ENCODE data around the gene HECTD4.
A peak's percentile ranks its signal among the peaks of the same experiment; 100 is the strongest.

The HECTD4 gene

DNA sequence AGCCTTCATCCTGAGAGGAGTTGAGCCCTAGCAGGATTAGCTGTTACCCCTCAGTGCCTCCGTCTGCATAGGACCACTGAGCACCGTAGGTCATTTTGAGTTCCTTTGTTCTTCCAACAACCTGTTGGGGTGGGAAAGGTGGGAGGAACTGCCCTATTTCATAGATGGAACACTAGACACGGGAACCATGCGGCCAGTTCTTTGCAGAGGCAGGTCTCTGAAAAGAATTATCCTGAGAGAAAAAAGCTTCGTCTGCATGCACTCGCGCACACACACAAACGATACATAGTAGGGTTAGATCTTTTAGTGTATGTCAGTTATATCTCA lies 228.4 kb downstream of the HECTD4 start:
- no peak for DNase-seq

DNA sequence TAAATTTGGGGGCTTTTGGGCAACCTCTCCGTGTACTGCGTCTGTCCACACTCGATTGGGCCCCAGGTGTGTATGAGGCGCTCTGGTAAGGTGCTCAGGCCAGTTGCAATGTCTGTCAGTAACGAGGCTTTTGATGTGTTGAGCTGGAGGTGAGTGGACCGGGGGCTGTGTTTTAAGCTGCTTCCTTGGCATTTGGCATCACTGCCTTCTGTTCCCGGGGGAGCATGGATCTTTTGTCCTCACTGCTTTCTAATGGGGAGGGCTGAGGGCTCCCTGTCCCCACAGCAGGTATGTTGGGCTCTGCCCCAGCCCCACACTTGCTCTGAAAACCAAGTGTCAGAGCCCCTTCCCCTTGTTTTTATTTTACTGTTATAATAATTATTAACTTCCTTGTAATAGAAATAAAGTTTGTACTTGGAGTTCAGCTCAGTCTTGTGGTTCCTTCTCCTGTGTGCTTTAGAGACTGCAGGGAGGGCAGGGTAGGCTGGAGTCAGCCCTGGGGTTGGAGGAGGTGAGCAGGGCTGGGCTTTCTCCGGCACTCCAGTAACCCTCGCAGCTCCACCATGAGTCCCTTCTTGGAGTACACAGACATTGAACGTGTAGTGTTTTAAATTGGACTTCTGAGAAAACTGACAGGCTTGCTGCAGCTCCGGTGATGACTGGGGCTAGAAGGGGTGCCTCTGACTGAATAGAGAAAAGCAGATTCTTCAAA lies 228.9 kb downstream of the HECTD4 start:
- no peak for DNase-seq

DNA sequence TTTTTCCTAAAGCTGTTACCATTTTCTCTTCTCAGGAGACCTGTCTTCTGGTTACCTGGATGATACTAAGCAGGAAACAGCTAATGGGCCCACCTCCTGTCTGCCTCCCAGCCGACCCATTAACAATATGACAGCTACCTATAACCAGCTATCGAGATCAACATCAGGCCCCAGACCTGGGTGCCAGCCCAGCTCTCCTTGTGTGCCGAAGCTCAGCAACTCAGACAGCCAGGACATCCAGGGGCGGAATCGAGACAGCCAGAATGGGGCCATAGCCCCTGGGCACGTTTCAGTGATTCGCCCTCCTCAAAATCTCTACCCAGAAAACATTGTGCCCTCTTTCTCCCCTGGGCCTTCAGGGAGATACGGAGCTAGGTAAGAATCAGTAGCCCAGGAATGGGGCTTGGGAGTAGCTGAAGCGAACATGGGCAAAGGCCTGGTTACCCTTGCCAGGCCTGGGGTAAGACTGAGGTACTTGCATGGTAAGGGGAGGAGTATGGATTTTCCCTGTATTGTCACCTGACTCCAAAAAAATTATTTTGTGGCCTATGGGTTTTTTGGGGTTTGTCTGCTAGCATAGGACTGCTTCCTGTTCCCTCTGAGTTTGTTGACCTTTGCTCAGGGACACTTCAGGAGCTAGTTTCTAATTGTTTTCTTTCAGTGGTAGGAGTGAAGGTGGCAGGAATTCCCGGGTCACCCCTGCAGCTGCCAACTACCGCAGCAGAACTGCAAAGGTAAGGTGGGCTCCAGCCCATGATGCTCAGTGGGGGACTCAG lies 230.3 kb downstream of the HECTD4 start:
- no peak for DNase-seq

GRCh38 chr12:112149596-112149995 lies 232.6 kb downstream of the HECTD4 start:
- no peak for DNase-seq

DNA sequence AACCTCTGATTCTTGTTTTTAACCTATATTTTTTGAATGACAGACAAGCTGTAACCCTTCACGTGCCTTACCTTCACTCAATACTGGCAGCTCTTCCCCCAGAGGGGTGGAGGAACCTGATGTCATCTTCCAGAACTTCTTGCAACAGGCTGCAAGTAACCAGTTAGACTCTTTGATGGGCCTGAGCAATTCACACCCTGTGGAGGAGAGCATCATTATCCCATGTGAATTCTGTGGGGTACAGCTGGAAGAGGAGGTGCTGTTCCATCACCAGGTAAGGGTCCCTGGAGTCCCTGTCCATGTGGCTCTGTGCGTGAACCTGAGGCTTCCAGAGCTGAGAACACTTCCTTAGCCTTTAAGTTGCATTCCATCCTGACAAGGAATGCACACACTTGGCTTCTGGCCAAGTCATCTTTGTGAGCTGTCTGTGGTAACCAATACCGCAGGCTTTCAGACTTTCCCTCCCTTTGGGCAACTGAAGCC lies 234.2 kb downstream of the HECTD4 start:
- no peak for DNase-seq

DNA sequence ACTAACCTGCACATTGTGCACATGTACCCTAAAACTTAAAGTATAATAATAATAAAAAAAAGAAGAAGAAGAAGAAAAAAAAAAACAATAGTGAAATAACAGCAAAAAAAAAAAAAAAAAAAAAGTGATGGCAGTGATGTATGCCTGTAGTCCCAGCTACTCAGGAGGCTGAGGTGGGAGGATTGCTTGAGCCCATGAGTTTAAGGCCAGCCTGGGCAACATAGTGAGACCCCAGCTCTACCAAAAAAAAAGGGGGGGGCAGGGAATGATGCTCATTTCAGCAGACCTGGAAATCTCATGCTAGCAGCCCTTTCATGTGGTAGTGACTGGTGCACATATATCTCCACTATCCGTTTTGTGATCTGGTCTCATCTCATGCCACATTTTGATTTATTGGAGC lies 236.1 kb downstream of the HECTD4 start:
- DNase-seq = no peak

DNA sequence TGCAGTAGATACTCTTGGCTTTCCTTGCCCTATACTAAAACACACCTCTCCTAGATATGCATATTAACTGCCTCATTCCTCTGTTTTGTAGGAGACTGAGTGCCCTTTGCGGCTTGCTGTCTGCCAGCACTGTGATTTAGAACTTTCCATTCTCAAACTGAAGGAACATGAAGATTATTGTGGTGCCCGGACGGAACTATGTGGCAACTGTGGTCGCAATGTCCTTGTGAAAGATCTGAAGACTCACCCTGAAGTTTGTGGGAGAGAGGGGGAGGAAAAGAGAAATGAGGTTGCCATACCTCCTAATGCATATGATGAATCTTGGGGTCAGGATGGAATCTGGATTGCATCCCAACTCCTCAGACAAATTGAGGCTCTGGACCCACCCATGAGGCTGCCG lies 241.5 kb downstream of the HECTD4 start:
- DNase-seq = no peak

DNA sequence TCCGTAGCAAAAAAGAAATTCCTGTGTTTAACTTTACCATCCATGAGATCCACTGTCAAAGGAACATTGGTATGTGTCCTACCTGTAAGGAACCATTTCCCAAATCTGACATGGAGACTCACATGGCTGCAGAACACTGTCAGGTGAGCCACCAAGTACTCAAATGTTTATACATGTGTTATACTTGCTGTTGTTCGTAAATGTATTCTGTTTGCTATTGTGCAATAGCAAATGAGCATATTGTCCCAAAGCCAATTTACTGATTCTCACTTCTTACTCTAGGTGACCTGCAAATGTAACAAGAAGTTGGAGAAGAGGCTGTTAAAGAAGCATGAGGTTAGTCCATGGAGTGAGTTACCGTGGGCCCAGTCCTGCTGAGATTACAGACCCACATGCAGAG lies 247.5 kb downstream of the HECTD4 start:
- no peak for DNase-seq

GRCh38 chr12:112133418-112133817 lies 248.8 kb downstream of the HECTD4 start:
- DNase-seq = no peak

DNA sequence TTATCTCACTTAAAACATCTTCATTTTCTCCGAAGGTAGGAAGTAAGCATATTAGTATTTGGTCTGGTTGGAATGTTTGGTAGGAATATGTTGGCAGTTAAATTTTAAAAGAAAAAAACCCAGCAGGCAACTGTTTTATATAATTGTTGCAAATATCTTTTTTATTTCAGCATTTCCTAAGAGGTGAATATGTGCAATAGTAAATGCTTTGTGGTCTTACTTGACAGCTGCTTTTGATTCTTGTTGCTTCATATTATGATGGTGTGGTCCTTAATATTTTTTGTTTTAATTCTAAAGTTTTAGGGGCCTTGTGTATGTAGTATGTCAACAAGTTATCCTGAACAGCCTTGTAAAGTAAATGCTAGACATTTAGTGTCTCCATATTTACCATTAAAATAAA lies 250.5 kb downstream of the HECTD4 start:
- no peak for DNase-seq

DNA sequence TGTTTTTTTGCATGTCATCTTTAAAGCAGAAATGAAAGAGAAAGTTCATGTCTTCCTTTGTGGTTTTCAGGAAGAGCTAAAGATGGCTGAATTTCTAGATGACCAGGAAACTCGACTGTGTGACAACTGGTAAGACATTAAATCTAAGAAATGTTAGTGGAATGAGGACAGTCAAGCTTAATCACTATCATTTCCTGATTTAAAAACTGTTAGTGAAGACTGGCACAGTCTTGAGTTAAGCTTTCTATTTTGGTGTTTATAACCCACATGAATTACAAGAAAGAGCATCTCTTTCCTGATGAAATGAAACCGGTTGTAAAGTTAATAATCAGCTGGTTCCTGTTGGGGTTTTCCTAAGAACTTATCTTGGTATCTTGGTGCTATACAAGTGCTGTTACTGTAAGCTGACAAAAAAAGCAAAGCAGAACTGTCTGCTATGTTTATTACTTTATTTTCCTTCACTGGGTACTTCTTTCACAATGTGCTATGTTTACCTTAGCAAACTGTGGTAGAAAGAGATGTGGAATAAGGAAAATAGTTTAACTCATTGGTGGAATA lies 251.7 kb downstream of the HECTD4 start:
- DNase-seq = peak; percentile 82

GRCh38 chr12:112126911-112127310 lies 255.3 kb downstream of the HECTD4 start:
- no peak for DNase-seq

DNA sequence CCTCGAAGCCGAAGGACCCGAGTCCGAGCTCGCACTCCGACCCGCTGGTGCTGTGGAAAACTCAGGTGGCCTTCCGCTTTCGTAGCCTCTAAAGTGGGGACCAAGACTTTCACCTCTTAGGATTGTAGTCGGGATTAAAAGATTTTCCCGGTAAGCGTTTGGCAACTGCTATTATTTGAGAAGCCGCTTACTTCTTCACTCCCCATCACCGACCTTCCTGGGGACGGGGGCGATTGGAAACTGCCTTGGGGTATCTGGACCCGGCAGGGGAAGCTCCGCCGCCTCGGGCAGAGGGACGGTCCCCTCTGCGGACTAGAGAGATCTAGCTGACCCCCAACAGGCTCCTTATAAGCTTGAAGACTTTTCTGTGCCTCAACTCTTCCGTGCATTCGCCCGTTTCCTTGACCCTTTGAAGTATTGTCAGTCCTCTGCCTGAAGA lies 256.2 kb downstream of the HECTD4 start:
- no peak for DNase-seq

GRCh38 chr12:112125250-112125999 lies 256.8 kb downstream of the HECTD4 start, which contains the start of gene TRAFD1:
Gene TRAFD1 (plus strand): TSS chr12:112125560. CDS start chr12:112130523, 4,963 bp downstream.
- DNase-seq = peak; percentile 99

DNA sequence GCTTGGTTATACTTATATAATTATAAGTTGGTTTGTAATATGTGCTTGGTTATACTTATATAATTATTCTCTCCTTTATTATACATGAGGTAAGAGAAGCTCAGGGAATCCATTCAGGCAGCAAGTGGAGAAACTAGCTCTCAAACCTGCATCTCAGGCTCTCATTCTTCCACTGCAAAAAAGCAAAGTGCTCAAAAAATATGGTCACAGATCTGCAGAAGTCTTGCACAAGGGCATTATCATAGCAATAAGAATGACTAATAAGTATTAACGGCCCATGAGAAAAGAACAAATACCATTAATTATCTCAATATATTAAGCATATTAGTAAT lies 257.3 kb downstream of the HECTD4 start:
- no peak for DNase-seq

DNA sequence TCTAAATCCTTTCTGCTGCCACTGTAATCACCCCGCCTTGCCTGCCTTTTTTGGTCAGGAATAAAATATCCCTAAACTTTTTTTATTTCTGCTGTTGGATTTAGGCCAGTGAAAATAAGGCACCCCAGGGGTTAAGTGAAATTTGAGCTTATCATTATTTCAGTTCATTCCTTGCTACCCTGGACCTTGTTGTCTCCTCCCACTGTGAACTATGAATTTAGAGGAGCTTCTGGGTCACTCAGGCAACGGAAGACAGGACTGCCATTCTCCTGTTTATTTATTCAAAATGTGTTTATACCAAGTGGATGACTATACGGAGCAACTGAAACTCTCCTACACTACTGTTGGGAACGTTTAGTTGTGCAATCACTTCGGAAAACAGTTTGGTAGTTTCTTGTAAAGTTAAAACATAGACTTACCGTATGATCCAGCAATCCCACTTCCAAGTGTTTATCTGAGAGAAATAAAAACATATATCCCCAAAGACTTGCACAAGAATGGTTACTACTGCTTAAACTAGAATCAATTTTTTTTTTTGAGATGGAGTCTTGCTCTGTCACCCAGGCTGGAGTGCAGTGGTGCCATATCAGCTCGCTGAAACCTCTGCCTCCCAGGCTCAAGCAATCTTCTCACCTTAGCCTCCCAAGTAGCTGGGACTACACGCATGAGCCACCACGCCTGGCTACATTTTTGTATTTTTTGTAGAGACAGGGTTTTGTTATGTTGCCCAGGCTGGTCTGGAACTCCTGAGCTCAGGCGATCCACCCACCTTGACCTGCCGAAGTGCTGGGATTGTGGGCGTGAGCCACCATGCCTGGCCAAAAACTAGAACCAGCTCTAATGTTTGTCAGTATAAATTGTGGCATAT lies 259.2 kb downstream of the HECTD4 start:
- no peak for DNase-seq

DNA sequence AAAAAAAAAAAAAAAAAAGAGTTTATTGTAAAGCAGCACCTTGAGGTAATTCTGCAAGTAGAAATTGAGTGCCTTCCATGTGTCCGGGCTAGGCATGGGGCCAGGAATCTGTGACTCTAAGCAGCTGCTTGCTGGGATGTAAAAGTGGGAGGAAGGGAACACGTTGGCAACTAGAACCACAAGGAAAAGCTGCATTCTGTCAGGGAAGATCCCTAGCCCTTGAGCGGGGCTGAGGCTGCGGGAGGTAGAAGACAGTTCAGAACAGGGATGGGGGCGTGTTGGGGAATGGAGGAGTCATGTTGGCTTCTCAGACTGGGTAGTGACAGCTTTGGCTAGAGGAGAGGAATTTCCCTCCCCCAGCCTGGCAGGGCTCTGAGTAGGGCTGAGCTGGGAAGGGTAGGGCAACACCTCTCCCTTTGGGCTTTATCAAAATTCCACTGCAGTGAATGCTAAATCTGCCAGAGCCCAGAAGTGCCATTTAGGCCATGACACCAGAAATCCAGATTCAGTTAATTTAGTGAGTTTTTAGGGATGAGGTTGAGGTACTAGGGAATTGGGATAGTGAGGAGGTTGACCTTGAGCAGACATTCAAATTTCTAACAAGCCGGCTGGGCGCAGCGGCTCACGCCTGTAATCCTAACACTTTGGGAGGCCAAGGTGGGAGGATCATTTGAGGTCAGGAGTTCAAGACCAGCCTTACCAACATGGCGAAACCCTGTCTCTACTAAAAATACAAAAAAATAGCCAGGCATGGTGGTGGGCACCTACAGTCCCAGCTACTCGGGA lies 260.3 kb downstream of the HECTD4 start:
- no peak for DNase-seq

GRCh38 chr12:112117685-112118084 lies 264.5 kb downstream of the HECTD4 start:
- DNase-seq = no peak

DNA sequence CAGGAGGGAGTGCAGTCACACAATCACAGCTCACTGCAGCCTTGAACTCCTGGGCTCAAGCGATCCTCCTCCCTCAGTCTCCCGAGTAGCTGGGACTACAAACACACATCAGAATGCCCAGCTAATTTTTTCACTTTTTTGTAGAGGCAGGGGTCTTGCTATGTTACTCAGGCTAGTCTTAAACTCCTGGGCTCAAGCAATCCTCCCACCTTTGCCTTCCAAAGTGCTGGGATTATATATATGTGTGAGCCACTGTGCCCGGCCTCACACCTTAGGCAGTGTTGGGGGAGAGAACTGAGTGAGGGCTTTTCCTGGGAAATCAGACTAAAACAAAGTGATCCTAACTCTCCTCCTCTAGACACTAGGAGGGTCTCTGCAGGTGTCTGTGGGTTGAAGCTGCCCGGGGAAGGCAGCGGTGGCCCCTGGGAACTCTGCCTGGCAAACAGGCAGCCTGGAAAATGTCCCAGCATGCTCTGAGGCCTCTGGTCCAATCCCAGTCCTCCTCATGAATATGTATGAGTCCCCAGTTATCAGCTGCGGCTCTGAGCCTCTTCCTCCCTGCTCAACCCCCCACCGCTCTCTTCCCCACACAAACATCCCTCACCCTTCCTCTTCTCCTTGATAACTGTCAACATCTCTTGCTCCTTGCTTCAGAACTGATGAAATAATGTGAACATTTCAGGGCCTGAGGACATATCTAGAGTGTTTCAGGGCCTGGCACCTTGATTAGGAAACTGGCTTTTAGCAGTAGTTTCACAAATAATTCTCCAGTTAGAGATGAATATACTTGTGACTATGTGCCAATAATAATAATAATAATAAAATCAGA lies 265.8 kb downstream of the HECTD4 start:
- no peak for DNase-seq

DNA sequence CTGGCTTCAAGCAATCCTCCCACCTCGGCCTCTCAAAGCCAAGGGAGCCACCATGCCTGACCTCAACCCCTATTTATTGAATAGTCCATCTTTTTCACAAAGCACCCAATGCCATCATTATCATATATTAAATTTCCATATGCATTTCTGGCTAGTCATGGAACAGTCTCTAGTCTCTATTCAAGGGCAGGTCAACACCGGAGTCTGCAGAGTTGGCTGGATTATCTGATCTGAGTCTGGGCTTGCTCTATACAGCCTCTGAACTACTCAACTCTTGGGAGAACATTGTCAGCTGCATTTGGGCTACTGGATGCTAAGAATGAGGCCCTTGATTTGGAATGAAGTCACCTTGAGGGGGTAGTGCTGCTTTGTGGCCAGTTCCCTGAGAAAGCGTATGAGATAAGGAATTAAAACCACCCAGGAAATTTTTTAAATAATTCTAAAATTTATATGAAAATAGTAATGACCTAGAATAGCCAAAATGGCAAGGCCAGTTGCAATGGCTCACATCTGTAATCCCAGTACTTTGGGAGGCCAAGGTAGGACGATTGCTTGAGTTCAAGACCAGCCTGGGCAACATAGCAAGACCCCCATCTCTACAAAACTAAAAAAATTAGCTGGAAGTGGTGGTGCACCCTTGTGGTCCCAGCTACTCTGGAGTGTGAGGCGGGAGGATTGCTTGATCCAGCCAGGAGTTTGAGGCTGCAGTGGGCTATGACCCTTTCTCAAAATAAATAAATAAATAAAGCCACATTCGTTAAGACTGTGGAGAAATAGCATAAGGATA lies 266.8 kb downstream of the HECTD4 start:
- no peak for DNase-seq
